ENCODE measurements around the gene ABCG2.

The ABCG2 gene

GRCh38 chr4:88077911-88078524, 80.4 kb downstream of the ABCG2 start:
- no peak for FAIRE-seq

GRCh38 chr4:88075336-88075735, 83.1 kb downstream of the ABCG2 start:
- DNase-seq (ENCODE audit: insufficient read length, low spot score) (no peak), FAIRE-seq (no peak)

More at GRCh38 chr4:88077911-88078524, 80.4 kb downstream of the ABCG2 start:
- DNase-seq (ENCODE audit: insufficient read length, low spot score) = no peak

- FAIRE-seq (no peak), DNase-seq (ENCODE audit: insufficient read length, low spot score) (no peak)
Measured at GRCh38 chr4:88070031-88070430, 88.4 kb downstream of the ABCG2 start.

GRCh38 chr4:88064410-88064809, 94.0 kb downstream of the ABCG2 start:
- DNase-seq (ENCODE audit: insufficient read length, low spot score) (no peak), FAIRE-seq (no peak)

GRCh38 chr4:88063634-88064296, 94.7 kb downstream of the ABCG2 start:
- FAIRE-seq = no peak
- no peak for DNase-seq (ENCODE audit: insufficient read length, low spot score)

- FAIRE-seq (no peak), DNase-seq (ENCODE audit: insufficient read length, low spot score) (no peak)
Measured at GRCh38 chr4:88062843-88063242, 95.6 kb downstream of the ABCG2 start.

- no peak for FAIRE-seq
- no peak for DNase-seq (ENCODE audit: insufficient read length, low spot score)
Measured at GRCh38 chr4:88062311-88062710, 96.1 kb downstream of the ABCG2 start.

- no peak for FAIRE-seq
- no peak for DNase-seq (ENCODE audit: insufficient read length, low spot score)
Measured at GRCh38 chr4:88060431-88060830, 98.0 kb downstream of the ABCG2 start.

- FAIRE-seq = no peak
- no peak for DNase-seq (ENCODE audit: insufficient read length, low spot score)
Measured at GRCh38 chr4:88059766-88060165, 98.7 kb downstream of the ABCG2 start.

- DNase-seq (ENCODE audit: insufficient read length, low spot score) (no peak), FAIRE-seq (no peak)
Measured at GRCh38 chr4:88058295-88058694, 100.1 kb downstream of the ABCG2 start.

GRCh38 chr4:88054901-88055300, 103.5 kb downstream of the ABCG2 start:
- peak; percentile 10 for DNase-seq (ENCODE audit: insufficient read length, low spot score)
- FAIRE-seq = no peak

- DNase-seq (ENCODE audit: insufficient read length, low spot score) = no peak
- FAIRE-seq = no peak
Measured at GRCh38 chr4:88054229-88054628, 104.2 kb downstream of the ABCG2 start.

- no peak for FAIRE-seq
Measured at GRCh38 chr4:88045021-88045420, 113.4 kb downstream of the ABCG2 start.

GRCh38 chr4:88043586-88044340, 114.7 kb downstream of the ABCG2 start:
- DNase-seq (ENCODE audit: insufficient read length, low spot score) = no peak

More at GRCh38 chr4:88045021-88045420, 113.4 kb downstream of the ABCG2 start:
- DNase-seq (ENCODE audit: insufficient read length, low spot score) = no peak

GRCh38 chr4:88043001-88043400, 115.4 kb downstream of the ABCG2 start:
- no peak for DNase-seq (ENCODE audit: insufficient read length, low spot score)
- FAIRE-seq = no peak

More at GRCh38 chr4:88043586-88044340, 114.7 kb downstream of the ABCG2 start:
- no peak for FAIRE-seq

GRCh38 chr4:88041626-88042025, 116.8 kb downstream of the ABCG2 start:
- FAIRE-seq (no peak), DNase-seq (ENCODE audit: insufficient read length, low spot score) (no peak)

- DNase-seq (ENCODE audit: insufficient read length, low spot score) (no peak), FAIRE-seq (no peak)
Measured at GRCh38 chr4:88040707-88041106, 117.7 kb downstream of the ABCG2 start.

All from HTR-8/SVneo (cell line).